Measurements from ENCODE around the gene GRK5. TPM values are rescaled to one million over a fixed set of nuclear protein-coding genes. Genes with fewer than 3 reads are reported as not detected.

Gene GRK5
- total RNA-seq, 1 experiment from 2014 or later: 1.2 TPM

- H2BK15ac ChIP-seq (ENCODE audit: low read depth, low read length): no peak overlapping the region
- Mint-ChIP-seq H3K36me3 (ENCODE audit: insufficient read depth in 1 of 3, low read depth in 3 of 3) (no peaks in the 10 kb centered on the region; a peak in 1 of 7 replicates), H3K9me3 (no peaks in the 10 kb centered on the region; a peak in 2 of 5 replicates), H3K4me3 (no peak overlapping the region), H3K27ac (no peak overlapping the region), H3K4me1 (peaks cover 38 to 41% of the 10 kb centered on the region in 2 experiments), H3K27me3 (ENCODE audit: low read depth) (peaks cover 24% of the 10 kb centered on the region)
- H4K91ac ChIP-seq (ENCODE audit: insufficient read length, low read depth, low read length): no peak overlapping the region
- DNase-seq: no peak
- no peaks in the 10 kb centered on the region for H4K20me1 ChIP-seq (ENCODE audit: control insufficient read depth, insufficient read depth, insufficient read length)
- H3K23ac ChIP-seq (ENCODE audit: insufficient read length, low read depth, low read length): no peak overlapping the region
- no peaks in the 10 kb centered on the region for H3K79me1 ChIP-seq (ENCODE audit: insufficient read depth, low read depth, low read length, poor library complexity, severe bottlenecking)
- no peak overlapping the region for H3K56ac ChIP-seq (ENCODE audit: insufficient read length, low read depth, low read length)
- no peak overlapping the region for H2BK20ac ChIP-seq (ENCODE audit: low read depth, low read length, poor library complexity, severe bottlenecking)
- no peak overlapping the region for H3K4ac ChIP-seq (ENCODE audit: low read depth, low read length)
- H3K23me2 ChIP-seq (ENCODE audit: insufficient read length, low read depth, low read length, poor library complexity, severe bottlenecking): peaks cover 6% of the 10 kb centered on the region
- no CpG with 5 or more reads among the region's 2 CpGs for WGBS (ENCODE audit: extremely low coverage, insufficient read length, low lambda C conversion rate)
- H2BK5ac ChIP-seq (ENCODE audit: insufficient read length, low read length): no peak overlapping the region
- no peak overlapping the region for H3K14ac ChIP-seq (ENCODE audit: insufficient read depth, low read length)
- no peak overlapping the region for H3K9ac ChIP-seq (ENCODE audit: extremely low read depth, insufficient read length, low read length)
- H3K4me2 ChIP-seq (ENCODE audit: insufficient read depth, insufficient read length, low read length): no peak overlapping the region
- no peak overlapping the region for H2AFZ ChIP-seq (ENCODE audit: low read length)
- TF ChIP-seq CTCF (conservative IDR thresholded peaks at IDR 0.05): no peak
- H3K4me1 ChIP-seq (ENCODE audit: insufficient read depth, low read length): no peaks in the 10 kb centered on the region
- H3K79me2 ChIP-seq (ENCODE audit: insufficient read depth, low read length): no peaks in the 10 kb centered on the region
- no peak overlapping the region for H2BK12ac ChIP-seq (ENCODE audit: insufficient read length, low read depth, low read length)
- H2BK120ac ChIP-seq (ENCODE audit: low read depth, low read length, poor library complexity, severe bottlenecking): no peak overlapping the region
- peaks cover 12% of the 10 kb centered on the region; the same call in 1 of the 2 replicates for H3K27me3 ChIP-seq (ENCODE audit: insufficient read depth, low read length)
- no peak overlapping the region for H4K8ac ChIP-seq (replicated peaks; ENCODE audit: insufficient read length, low read depth, low read length)
- H3K9me3 ChIP-seq (ENCODE audit: control insufficient read depth, low read depth, low read length): no peaks in the 10 kb centered on the region
- no peak overlapping the region for H3K18ac ChIP-seq (ENCODE audit: insufficient read length, low read depth, low read length)
- no peak overlapping the region for H2AK5ac ChIP-seq (ENCODE audit: insufficient read length, low read length)
- H3K27ac ChIP-seq (ENCODE audit: insufficient read length, low read depth, low read length): no peak overlapping the region
- H3T11ph ChIP-seq (ENCODE audit: low read length): no peak overlapping the region
- H4K5ac ChIP-seq (ENCODE audit: insufficient read length, low read depth, low read length): no peak overlapping the region
Measured at GRCh38 chr10:119210633-119211032, 3.3 kb downstream of the GRK5 start.

Measured in H9 (cell line).